DMS 273 (cell line): ENCODE data around the gene CAPG.
A peak's percentile ranks its signal among the peaks of the same experiment; 100 is the strongest.
"Not testable (repeated sequence)": the region's sequence is repeated elsewhere in the genome, so short reads cannot be mapped to it uniquely, and the experiment has no call there.

ENCODE experiments used
- DNase-seq: peaks from one replicate; lab custom pipeline; 2025; ENCODE audit not compliant: unreplicated experiment; lab: John Stamatoyannopoulos, UW

Gene CAPG

DNA sequence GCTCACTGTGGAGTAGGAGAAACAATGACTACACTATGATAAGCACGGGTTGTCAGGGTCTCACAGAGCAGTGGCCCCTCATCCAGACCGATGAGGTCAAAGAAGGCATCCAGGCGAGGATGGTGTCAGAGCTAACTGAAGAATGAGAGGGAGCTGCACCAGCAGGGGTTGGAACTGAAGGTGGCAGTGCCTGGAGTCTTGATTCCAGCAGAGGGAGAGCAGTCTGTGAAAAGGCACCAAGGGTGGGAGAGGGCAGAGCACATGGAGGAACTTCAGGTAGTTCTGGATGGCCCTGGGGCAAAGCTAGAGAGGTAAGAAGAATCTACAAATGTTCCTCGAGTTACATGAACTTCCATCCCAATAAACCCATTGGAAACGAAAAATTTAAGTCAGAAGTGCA is 43.0 kb downstream of the CAPG start:
- DNase-seq, result no peak

DNA sequence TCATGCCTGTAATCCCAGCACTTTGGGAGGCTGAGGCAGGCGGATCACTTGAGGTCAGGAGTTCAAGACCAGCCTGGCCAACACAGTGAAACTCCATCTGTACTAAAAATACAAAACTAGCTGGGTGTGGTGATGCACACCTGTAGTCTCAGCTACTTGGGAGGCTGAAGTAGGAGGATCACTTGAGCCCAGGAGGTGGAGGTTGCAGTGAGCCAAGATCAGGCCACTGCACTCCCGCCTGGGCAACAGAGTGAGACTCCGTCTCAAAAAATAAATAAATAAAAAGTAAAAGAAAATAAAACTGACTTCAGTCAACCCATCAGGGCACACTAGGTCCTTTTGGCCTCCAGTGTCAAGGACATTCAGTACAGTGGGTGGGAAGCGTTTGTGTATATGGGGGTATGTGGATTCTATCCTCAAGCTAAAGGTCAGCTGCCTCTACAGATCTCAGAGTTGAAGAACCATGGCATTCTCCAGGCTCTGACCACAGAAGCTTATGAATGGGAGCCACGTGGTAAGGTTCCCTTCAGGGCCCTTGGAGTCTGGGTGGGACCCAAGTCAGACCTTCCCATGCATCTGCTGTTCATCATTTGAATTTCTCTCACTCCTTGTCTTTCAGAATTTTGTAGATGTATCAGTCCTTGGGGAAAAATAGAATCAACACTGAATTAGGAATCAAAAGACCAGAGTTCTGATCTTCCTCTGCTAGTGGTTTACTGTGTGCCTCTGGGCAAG is 47.3 kb downstream of the CAPG start:
- DNase-seq, result not testable (repeated sequence)

DNA sequence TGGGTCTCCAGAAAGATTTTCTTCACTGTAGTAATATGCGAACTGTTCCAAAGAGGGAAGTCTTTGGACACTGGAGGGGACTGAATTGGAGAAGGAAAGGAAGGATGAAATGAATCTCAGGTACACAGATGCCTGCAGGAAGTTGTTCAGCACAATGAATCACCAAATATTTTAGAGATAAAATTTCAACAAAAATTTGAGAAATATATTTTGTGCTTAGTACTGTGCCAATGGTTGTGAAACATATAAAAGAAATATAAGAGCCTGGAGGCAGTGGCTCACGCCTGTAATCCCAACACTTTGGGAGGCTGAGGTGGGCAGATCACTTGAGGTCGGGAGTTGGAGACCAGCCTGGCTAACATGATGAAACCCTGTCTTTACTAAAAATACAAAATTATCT is 52.4 kb downstream of the CAPG start:
- DNase-seq, result no peak

DNA sequence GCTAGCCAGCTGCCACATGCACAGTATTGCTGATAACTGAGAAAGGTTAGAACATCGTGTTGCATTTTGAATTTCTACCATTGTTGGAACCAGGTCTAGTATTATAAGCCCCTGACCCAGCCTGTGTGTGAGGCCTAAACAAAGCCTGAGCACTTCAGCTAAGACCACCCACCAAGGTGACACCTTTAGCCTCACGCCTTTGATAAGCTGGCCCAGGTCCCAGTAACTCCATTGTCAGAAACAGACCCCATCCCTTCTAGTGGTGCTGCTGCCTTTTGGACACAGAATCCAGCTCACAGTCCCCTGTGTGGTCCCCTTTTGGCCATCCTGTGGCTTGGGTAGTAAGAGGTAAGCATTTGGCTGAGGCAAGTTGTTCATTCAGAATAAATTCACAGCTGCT is 54.0 kb downstream of the CAPG start:
- no peak for DNase-seq

DNA sequence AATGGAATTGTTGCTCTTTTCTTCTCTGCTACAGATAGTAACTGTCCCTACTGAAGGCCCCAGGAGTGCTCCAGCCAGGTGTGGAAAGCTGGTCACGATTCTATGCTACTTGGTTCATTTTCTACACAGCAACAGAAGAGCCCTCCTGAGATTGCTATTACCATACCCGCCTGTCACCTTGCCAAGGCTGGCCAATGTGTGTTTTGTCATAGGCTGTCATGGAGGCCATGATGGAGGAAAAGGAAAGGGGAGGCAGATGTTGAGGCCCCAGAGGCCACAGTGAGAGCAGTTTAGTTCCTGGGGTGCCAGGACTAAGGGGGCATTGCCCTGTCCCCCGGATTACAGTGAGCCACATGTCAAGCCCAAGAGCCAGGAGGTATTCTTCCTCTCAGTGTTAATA is 54.6 kb downstream of the CAPG start:
- DNase-seq, result peak; percentile 31

DNA sequence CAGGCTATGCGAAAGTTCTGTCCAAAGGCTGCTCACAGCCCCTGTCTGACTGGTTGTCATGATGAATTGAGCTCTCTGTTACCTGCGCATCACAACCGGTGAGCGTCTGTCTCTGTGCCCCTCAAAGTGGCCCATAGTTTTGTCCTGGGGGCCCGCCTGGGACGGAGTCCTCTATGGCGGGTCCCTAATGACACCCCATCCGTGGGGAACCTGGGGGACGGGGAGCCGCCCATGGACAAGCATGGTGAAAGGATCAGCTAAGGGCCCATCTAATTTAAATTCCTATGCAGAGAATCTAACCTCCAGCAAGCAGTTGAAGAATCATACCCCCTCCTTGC is 55.1 kb downstream of the CAPG start:
- no peak for DNase-seq

DNA sequence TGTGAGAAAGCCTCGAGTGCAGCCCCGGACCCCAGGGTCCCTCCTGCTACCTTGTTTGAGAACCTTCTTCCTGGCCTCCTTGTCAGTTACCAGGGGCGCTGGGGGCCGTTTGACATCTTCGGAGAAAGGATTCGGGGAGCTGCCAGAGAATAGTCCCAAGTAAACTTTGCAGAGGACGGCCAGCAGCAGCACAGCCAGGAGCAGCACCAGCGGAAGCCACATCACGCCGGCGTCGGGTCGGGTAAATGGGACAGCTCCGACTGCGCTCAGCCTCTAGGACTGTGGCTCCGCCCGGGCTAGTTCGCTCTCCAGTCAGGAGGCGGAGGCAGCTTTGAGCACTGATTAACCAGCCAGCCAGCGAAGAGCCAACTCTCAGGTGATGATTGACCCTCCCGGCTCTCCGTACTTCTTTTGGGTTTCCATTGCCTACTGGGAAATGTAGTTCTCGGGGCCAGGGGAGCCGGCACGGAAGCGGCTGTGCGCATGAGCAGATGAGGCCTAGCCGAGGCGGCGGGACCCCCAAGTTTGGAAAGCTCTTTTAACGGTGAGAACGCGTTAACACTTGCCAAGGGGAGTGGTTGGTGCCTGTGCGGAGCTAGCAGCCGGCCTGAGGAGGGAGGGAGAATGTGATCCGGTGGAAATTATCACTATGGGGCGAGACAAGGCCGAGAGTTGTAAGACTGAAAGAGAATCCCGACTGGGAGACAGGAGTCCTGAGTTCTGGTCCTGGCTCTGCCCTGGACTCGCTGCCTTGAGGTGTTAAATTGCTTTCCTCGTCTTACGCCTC is 55.7 kb downstream of the CAPG start, which contains the start of the genes ELMOD3 and RETSAT:
TSS of gene ELMOD3 (plus strand) at position 484 of the 787 bp plus-strand sequence. CDS start 2,430 bp downstream, outside the sequence.
TSS of gene RETSAT (minus strand) at position 243 of the 787 bp plus-strand sequence. CDS start at position 222, 21 bp downstream.
- peak; percentile 99 for DNase-seq

DNA sequence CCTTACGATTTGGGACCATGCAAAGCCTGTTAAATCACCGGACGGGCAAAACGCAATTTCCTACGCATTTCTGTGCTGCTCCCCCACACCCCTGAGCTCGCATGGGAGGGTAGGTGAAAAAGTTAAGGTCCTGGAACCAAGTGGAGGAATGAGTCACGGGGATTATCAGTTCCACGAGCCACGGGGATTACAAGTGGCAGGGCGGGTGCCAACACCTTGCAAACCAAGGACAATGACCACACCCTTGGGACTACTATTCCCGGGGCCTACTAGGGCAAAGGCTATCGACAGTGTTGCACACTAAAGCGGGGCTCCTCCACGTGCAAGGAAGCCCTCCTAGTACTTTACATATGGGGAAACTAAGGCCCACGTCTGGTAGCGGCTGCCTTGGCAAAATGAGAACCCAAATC is 56.3 kb downstream of the CAPG start:
- peak; percentile 51 for DNase-seq

DNA sequence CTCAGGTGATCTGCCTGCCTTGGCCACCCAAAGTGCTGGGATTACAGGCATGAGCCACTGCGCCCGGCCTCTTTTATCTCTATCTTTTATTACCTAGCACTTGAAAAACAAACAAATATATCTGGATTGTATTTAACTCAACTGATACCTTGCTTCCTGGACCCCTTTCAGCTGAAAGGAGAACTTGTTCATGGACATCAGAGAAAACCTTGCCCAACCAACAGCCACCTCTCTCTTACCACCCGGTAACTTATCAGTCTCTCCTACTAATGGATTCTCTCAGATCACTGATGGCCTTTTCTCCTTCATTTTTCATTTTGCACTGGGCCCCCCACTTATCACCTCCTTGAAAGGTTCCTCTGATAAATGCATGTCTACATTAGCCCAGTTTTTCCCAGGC is 62.6 kb downstream of the CAPG start:
- no peak for DNase-seq
